ENCODE measurements around the gene EMC8.

EMC8 gene

DNA sequence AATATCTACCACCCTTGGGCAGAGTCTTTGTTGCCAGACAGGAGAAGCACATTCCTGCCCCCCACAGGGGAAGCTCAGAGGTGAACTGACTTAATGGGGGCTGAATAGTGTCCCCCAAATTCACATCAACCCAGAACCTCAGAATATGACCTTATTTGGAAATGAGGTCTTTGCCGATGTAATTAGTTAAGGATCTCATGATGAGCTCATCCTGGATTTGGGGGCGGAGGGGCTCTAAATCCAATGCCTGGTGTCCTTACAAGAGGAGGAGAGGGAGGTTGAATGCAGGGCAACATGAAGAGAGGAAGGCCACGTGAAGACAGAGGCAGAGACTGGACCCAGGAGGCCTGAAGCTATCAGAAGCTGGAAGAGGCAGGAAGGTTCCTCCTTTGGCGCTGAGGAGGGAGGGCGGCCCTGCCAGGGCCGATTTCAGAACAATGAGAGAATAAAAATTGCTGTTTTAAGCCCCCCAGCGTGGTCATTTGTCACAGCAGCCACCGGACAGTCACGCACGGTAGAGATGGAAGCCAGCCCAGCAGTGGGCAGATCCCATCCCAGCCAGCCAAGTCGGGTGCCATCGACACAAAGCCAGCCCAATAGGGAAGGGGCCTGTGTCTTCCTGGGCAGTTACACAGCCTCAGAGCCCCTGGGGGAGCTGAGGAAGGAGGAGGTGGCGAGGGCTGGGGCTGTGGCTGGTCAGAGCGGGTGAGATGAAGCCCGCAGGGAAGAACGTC lies 69.7 kb downstream of the EMC8 start:
- Histone ChIP-seq H3K9ac (ENCODE audit: low read length in 2 of 2) (no peak overlapping the region), H3K36me3 (ENCODE audit: control insufficient read depth in 2 of 2, insufficient read depth in 2 of 2, low read length in 2 of 2) (no peaks in the 10 kb centered on the region), H3K27me3 (ENCODE audit: control insufficient read depth in 1 of 2, insufficient read depth in 2 of 2, low read length in 2 of 2) (no peaks in the 10 kb centered on the region), H3K27ac (ENCODE audit: low read length) (no peak overlapping the region), H3K4me1 (ENCODE audit: control insufficient read depth, insufficient read depth, low read length) (no peaks in the 10 kb centered on the region), H3K4me3 (ENCODE audit: low read length in 2 of 2) (no peak overlapping the region), H3K9me3 (ENCODE audit: control insufficient read depth in 2 of 2, low read length in 2 of 2) (no peaks in the 10 kb centered on the region)

DNA sequence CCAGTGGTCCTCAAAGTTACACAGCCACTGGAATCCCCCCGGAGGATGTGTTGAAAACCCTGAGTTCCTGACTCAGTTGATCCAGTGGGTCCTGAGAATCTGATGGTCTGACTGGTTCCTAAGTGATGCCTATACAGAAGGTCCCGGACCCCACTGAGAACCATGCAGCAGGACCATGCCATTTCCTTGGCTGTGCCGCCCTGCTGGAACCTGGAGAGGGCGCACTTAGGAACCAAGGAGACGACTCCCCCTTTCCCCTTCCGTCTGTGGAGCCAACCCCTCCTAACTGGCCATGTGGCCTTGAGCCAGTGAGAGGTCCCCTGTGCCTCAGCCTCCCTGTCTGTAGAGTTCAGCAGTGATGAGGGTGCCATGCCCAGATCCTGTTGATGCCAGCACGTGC lies 70.5 kb downstream of the EMC8 start:
- no peaks in the 10 kb centered on the region for H3K9me3 ChIP-seq (ENCODE audit: control insufficient read depth in 2 of 2, low read length in 2 of 2)
- no peaks in the 10 kb centered on the region for H3K27me3 ChIP-seq (ENCODE audit: control insufficient read depth in 1 of 2, insufficient read depth in 2 of 2, low read length in 2 of 2)
- no peak overlapping the region for H3K9ac ChIP-seq (ENCODE audit: low read length in 2 of 2)
- H3K4me1 ChIP-seq (ENCODE audit: control insufficient read depth, insufficient read depth, low read length) = no peaks in the 10 kb centered on the region
- no peaks in the 10 kb centered on the region for H3K36me3 ChIP-seq (ENCODE audit: control insufficient read depth in 2 of 2, insufficient read depth in 2 of 2, low read length in 2 of 2)
- no peak overlapping the region for H3K27ac ChIP-seq (ENCODE audit: low read length)
- H3K4me3 ChIP-seq (ENCODE audit: low read length in 2 of 2) = no peak overlapping the region

Measured in stomach smooth muscle (tissue), 2 donors.